OCI-LY7 (cell line): ENCODE measurements around the gene CDC5L. TPM values are rescaled to one million over a fixed set of nuclear protein-coding genes. Genes with fewer than 3 reads are reported as not detected.

Source experiments
- BruUV-seq: library from RNA; stranded (reverse); fragments of 400-500 nt; replicated peaks from 2 replicates; lab custom pipeline; 2021; lab: Mats Ljungman, UMichigan
- CTCF ChIA-PET: fragments of 300-600 bp; sonication (Branson Sonifier 250); formaldehyde crosslinking; loops from one replicate; lab custom pipeline; 2022; ENCODE audit warnings: antibody characterized with exemption; ENCODE audit not compliant: unreplicated experiment; lab: Charles Lee
- POLR2A ChIA-PET: fragments of 300-600 bp; sonication (Branson Sonifier 250); formaldehyde crosslinking; loops from one replicate; lab custom pipeline; 2022; ENCODE audit warnings: antibody characterized with exemption; lab: Charles Lee
- DNase-seq: peaks from one replicate; pipeline ENCODE4 v3.0.0-alpha.2; 2015; ENCODE audit warnings: low spot score
- H2AFZ ChIP-seq: fragments of 200-600 bp; sonication (generic), shearing (Covaris generic); 2 replicates; pipeline ENCODE4 v1.6.1; 2014; ENCODE audit warnings: mild to moderate bottlenecking, antibody characterized with exemption, low read length, moderate library complexity
- H3K27ac ChIP-seq: fragments of 200-600 bp; sonication (generic); 2 replicates; pipeline ENCODE4 v1.5.1; 2014; ENCODE audit warnings: mixed run types, low read depth, mild to moderate bottlenecking, moderate library complexity, low read length, inconsistent platforms; ENCODE audit not compliant: poor library complexity, severe bottlenecking
- H3K36me3 ChIP-seq: fragments of 200-600 bp; sonication (generic); 2 replicates; pipeline ENCODE4 v1.6.1; 2014; ENCODE audit warnings: mild to moderate bottlenecking, antibody characterized with exemption, low read length, moderate library complexity, mixed read lengths; ENCODE audit not compliant: insufficient read depth
- H3K4me1 ChIP-seq: fragments of 200-600 bp; sonication (generic); 2 replicates; pipeline ENCODE4 v1.5.1; 2014; ENCODE audit warnings: mild to moderate bottlenecking, low read length; ENCODE audit not compliant: insufficient read depth, poor library complexity, severe bottlenecking
- H3K4me2 ChIP-seq: fragments of 200-600 bp; sonication (generic); 2 replicates; pipeline ENCODE4 v1.6.1; 2014; ENCODE audit warnings: mild to moderate bottlenecking, low read length
- H3K4me3 ChIP-seq: fragments of 200-600 bp; sonication (generic); 2 replicates; pipeline ENCODE4 v1.5.1; 2014; ENCODE audit warnings: mild to moderate bottlenecking, low read depth, low read length; ENCODE audit not compliant: poor library complexity, severe bottlenecking
- H3K79me2 ChIP-seq: fragments of 200-600 bp; sonication (generic); 2 replicates; pipeline ENCODE4 v1.6.1; 2016; ENCODE audit warnings: low read depth, mild to moderate bottlenecking, low read length, moderate library complexity, mixed read lengths; ENCODE audit not compliant: insufficient read depth
- H3K9me2 ChIP-seq: fragments of 200-600 bp; sonication (generic); 2 replicates; pipeline ENCODE4 v1.6.1; 2016; ENCODE audit warnings: mild to moderate bottlenecking, low read length, mixed read lengths; ENCODE audit not compliant: insufficient read depth
- H3K9me3 ChIP-seq: fragments of 200-600 bp; sonication (generic); 2 replicates; pipeline ENCODE4 v1.6.1; 2014; ENCODE audit warnings: mild to moderate bottlenecking, mixed run types, low read length, mixed read lengths
- H4K20me1 ChIP-seq: fragments of 200-600 bp; sonication (generic); 2 replicates; pipeline ENCODE4 v1.6.1; 2014; ENCODE audit warnings: mild to moderate bottlenecking, antibody characterized with exemption, low read length, moderate library complexity, mixed read lengths; ENCODE audit not compliant: insufficient read depth
- CTCF ChIP-seq: fragments of 200-600 bp; sonication (generic); conservative IDR thresholded peaks from 2 replicates; pipeline ENCODE4 v1.5.1; 2014; ENCODE audit warnings: mild to moderate bottlenecking, antibody characterized with exemption, low read length, moderate library complexity, mixed read lengths
- EZH2phosphoT487 ChIP-seq: fragments of 200-600 bp; sonication (generic); IDR thresholded peaks from 2 replicates; pipeline ENCODE4 v1.6.1; 2018; ENCODE audit warnings: low read depth, borderline replicate concordance, mild to moderate bottlenecking, mixed run types, antibody characterized with exemption, low read length, moderate library complexity, mixed read lengths
- intact Hi-C: fragments of 100-400 bp; cut with micrococcal nuclease; formaldehyde crosslinking; loops from one replicate; pipeline ENCODE4 v1.10.0; 2022; ENCODE audit not compliant: unreplicated experiment
- total RNA-seq, 2 experiments: library from RNA; depleted of rRNA in 1 of 2; stranded (reverse); fragments of >200 nt in 1 of 2; shearing (Covaris generic) in 1 of 2; gene quantifications; 2 replicates each; pipeline ENCODE4 v1.2.3, GENCODE V29; 2014 to 2022

The CDC5L gene
- total RNA-seq, 2 experiments from 2014 or later, result 21.5 to 24.0 TPM

- H3K4me2 ChIP-seq, result no peak overlapping the region
- BruUV-seq, result no TSS peak
- ChIA-PET CTCF (no interaction called here), POLR2A (no interaction called here)
- no peaks in the 10 kb centered on the region for H3K36me3 ChIP-seq
- intact Hi-C loops, result no loop called here
- no peak for TF ChIP-seq EZH2phosphoT487
- no peak for TF ChIP-seq CTCF
- H3K4me3 ChIP-seq, result no peak overlapping the region
- H3K9me3 ChIP-seq, result no peaks in the 10 kb centered on the region
- no peaks in the 10 kb centered on the region for H3K4me1 ChIP-seq
- H3K79me2 ChIP-seq, result no peaks in the 10 kb centered on the region
- no peaks in the 10 kb centered on the region for H4K20me1 ChIP-seq
- no peak overlapping the region for H2AFZ ChIP-seq
- no peak for DNase-seq
- no peaks in the 10 kb centered on the region for H3K9me2 ChIP-seq
- no peak overlapping the region for H3K27ac ChIP-seq
These were observed 24.1 kb upstream of the CDC5L start for GRCh38 chr6:44363377-44363926.

GRCh38 chr6:44366781-44367180, 20.7 kb upstream of the CDC5L start:
- Histone ChIP-seq H3K4me3 (no peak overlapping the region), H3K27ac (no peak overlapping the region), H3K36me3 (no peaks in the 10 kb centered on the region), H3K4me1 (no peaks in the 10 kb centered on the region), H4K20me1 (no peaks in the 10 kb centered on the region), H3K4me2 (no peak overlapping the region), H2AFZ (no peak overlapping the region), H3K9me2 (no peaks in the 10 kb centered on the region), H3K79me2 (no peaks in the 10 kb centered on the region), H3K9me3 (no peaks in the 10 kb centered on the region)
- BruUV-seq, result no TSS peak
- TF ChIP-seq EZH2phosphoT487 (no peak), CTCF (no peak)
- ChIA-PET CTCF (no interaction called here), POLR2A (interaction anchor here (0.6 kb wide), 1 partner anchor 1792 kb away, joined by 3 read pairs; no protein-coding TSS in a partner anchor)
- intact Hi-C loops, result no loop called here
- DNase-seq, result no peak

GRCh38 chr6:44367681-44368080, 19.8 kb upstream of the CDC5L start:
- ChIA-PET POLR2A (no interaction called here), CTCF (no interaction called here)
- DNase-seq, result no peak
- TF ChIP-seq EZH2phosphoT487 (no peak), CTCF (no peak)
- H3K36me3 ChIP-seq, result no peaks in the 10 kb centered on the region
- no peak overlapping the region for H2AFZ ChIP-seq
- no peaks in the 10 kb centered on the region for H4K20me1 ChIP-seq
- H3K27ac ChIP-seq, result no peak overlapping the region
- no peaks in the 10 kb centered on the region for H3K4me1 ChIP-seq
- no peak overlapping the region for H3K4me2 ChIP-seq
- H3K9me3 ChIP-seq, result no peaks in the 10 kb centered on the region
- BruUV-seq, result no TSS peak
- no peaks in the 10 kb centered on the region for H3K79me2 ChIP-seq
- no peaks in the 10 kb centered on the region for H3K9me2 ChIP-seq
- no peak overlapping the region for H3K4me3 ChIP-seq
- intact Hi-C loops, result no loop called here
